Femur (tissue), 1 donor: ENCODE results near the gene ZNF497.
A peak's percentile ranks its signal among the peaks of the same experiment; 100 is the strongest.
"Not testable (repeated sequence)": the region's sequence is repeated elsewhere in the genome, so short reads cannot be mapped to it uniquely, and the experiment has no call there.

ENCODE experiments used
- DNase-seq: peaks from one replicate; pipeline ENCODE4 v3.0.0-alpha.2; 2017

ZNF497 gene

GRCh38 chr19:58393725-58394033 lies 31.1 kb upstream of the ZNF497 start:
- DNase-seq, result no peak

- DNase-seq, result no peak
Measured at GRCh38 chr19:58392945-58393724, 30.6 kb upstream of the ZNF497 start.

GRCh38 chr19:58388175-58388526 lies 25.6 kb upstream of the ZNF497 start:
- no peak for DNase-seq

GRCh38 chr19:58387338-58388174 lies 25.0 kb upstream of the ZNF497 start:
- DNase-seq, result peak; percentile 17

- DNase-seq, result peak; percentile 98
Measured at GRCh38 chr19:58386576-58387337, 24.2 kb upstream of the ZNF497 start, which contains the start of gene RPS5. TSS of gene RPS5 (plus strand) at chr19:58387269. CDS start at chr19:58388138, 869 bp downstream.

GRCh38 chr19:58385891-58386575 lies 23.5 kb upstream of the ZNF497 start:
- peak; percentile 45 for DNase-seq

- peak; percentile 19 for DNase-seq
Measured at GRCh38 chr19:58385313-58385890, 22.9 kb upstream of the ZNF497 start.

GRCh38 chr19:58382997-58383603 lies 20.5 kb upstream of the ZNF497 start:
- DNase-seq, result peak; percentile 22

- peak; percentile 25 for DNase-seq
Measured at GRCh38 chr19:58381460-58382212, 19.1 kb upstream of the ZNF497 start.

- DNase-seq, result peak; percentile 99
Measured at GRCh38 chr19:58380662-58381459, 18.3 kb upstream of the ZNF497 start, which contains the start of gene ZNF837. TSS of gene ZNF837 (minus strand) at chr19:58381030. CDS start at chr19:58369332, 11,698 bp downstream.

GRCh38 chr19:58380037-58380661 lies 17.6 kb upstream of the ZNF497 start:
- no peak for DNase-seq

GRCh38 chr19:58379246-58379645 lies 16.7 kb upstream of the ZNF497 start:
- DNase-seq, result peak; percentile 17

GRCh38 chr19:58376724-58377123 lies 14.2 kb upstream of the ZNF497 start:
- not testable (repeated sequence) for DNase-seq

- DNase-seq, result no peak
Measured at GRCh38 chr19:58374200-58374599, 11.6 kb upstream of the ZNF497 start.

- no peak for DNase-seq
Measured at GRCh38 chr19:58372311-58373133, 10.0 kb upstream of the ZNF497 start.

- peak; percentile 9 for DNase-seq
Measured at GRCh38 chr19:58368561-58369360, 6.2 kb upstream of the ZNF497 start.

- peak; percentile 10 for DNase-seq
Measured at GRCh38 chr19:58367698-58368454, 5.3 kb upstream of the ZNF497 start.
